Activated naive CD4-positive, alpha-beta T cell treated with anti-CD3 and anti-CD28 coated beads, Interleukin-2, amount 50 U/mL, for 24 hours (primary cell): Measurements from ENCODE around the gene TET2.
A peak's percentile ranks its signal among the peaks of the same experiment; 100 is the strongest.

ENCODE experiments used
- H3K27ac Mint-ChIP-seq: one replicate; pipeline ENCODE4 v1.8.0; 2021; ENCODE audit warnings: mild to moderate bottlenecking, mixed read lengths
- H3K27me3 Mint-ChIP-seq: one replicate; pipeline ENCODE4 v1.8.0; 2021; ENCODE audit warnings: mixed read lengths
- H3K36me3 Mint-ChIP-seq: one replicate; pipeline ENCODE4 v1.8.0; 2021; ENCODE audit warnings: mixed read lengths
- H3K4me1 Mint-ChIP-seq: one replicate; pipeline ENCODE4 v1.8.0; 2021; ENCODE audit warnings: mixed read lengths
- H3K4me3 Mint-ChIP-seq: one replicate; pipeline ENCODE4 v1.8.0; 2021; ENCODE audit warnings: mild to moderate bottlenecking, mixed read lengths
- H3K9me3 Mint-ChIP-seq: one replicate; pipeline ENCODE4 v1.8.0; 2021; ENCODE audit warnings: mixed read lengths

Gene TET2

DNA sequence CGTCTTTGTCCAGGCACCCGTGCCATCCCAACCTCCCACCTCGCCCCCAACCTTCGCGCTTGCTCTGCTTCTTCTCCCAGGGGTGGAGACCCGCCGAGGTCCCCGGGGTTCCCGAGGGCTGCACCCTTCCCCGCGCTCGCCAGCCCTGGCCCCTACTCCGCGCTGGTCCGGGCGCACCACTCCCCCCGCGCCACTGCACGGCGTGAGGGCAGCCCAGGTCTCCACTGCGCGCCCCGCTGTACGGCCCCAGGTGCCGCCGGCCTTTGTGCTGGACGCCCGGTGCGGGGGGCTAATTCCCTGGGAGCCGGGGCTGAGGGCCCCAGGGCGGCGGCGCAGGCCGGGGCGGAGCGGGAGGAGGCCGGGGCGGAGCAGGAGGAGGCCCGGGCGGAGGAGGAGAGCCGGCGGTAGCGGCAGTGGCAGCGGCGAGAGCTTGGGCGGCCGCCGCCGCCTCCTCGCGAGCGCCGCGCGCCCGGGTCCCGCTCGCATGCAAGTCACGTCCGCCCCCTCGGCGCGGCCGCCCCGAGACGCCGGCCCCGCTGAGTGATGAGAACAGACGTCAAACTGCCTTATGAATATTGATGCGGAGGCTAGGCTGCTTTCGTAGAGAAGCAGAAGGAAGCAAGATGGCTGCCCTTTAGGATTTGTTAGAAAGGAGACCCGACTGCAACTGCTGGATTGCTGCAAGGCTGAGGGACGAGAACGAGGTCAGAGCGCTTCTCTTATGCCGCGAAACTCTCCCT is at the start of gene TET2:
Gene TET2 (plus strand): TSS at position 601 of the 740 bp plus-strand sequence. CDS start 87,067 bp downstream, outside the sequence.
- Mint-ChIP-seq H3K4me3 (peak within 1 kb of the TSS; percentile 98), H3K4me1 (peaks cover 58% of the 10 kb centered on the region), H3K27me3 (no peaks in the 10 kb centered on the region)

DNA sequence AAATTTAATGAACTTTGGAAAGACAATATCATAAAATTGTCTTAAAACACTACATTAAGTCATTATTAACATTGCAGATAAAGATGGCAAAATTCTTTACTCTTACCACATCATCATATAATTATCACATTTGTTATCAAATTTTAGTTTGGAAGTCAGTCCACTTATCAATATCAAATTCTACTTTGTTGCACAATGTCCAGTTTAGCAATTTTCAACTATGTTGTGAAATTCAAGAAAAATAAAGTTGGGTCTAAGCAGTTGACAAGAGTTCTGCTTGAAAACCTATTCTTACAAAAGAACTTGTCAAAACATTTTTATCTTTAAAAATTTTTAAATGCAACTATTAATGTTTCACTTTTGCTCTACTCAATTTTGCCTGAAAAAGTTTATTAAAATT is 44.7 kb upstream of the TET2 start:
- Mint-ChIP-seq H3K4me1 (no peaks in the 10 kb centered on the region), H3K36me3 (peaks cover 1% of the 10 kb centered on the region), H3K9me3 (peaks cover 11% of the 10 kb centered on the region), H3K4me3 (no peak overlapping the region), H3K27ac (no peak overlapping the region), H3K27me3 (peaks cover 4% of the 10 kb centered on the region)

More for the DNA sequence above, at the start of gene TET2:
- Mint-ChIP-seq H3K9me3 (no peaks in the 10 kb centered on the region), H3K36me3 (peaks cover 3% of the 10 kb centered on the region), H3K27ac (peak within 1 kb of the TSS; percentile 99)

- H3K27ac Mint-ChIP-seq, result no peak overlapping the region
- H3K27me3 Mint-ChIP-seq, result peaks cover 5% of the 10 kb centered on the region
- H3K4me3 Mint-ChIP-seq, result no peak overlapping the region
- H3K9me3 Mint-ChIP-seq, result no peaks in the 10 kb centered on the region
- H3K4me1 Mint-ChIP-seq, result no peaks in the 10 kb centered on the region
- H3K36me3 Mint-ChIP-seq, result peaks cover 2% of the 10 kb centered on the region
Measured at GRCh38 chr4:105106426-105106825, 40.2 kb upstream of the TET2 start.

GRCh38 chr4:105107095-105107856 is 39.4 kb upstream of the TET2 start:
- Mint-ChIP-seq H3K4me1 (no peaks in the 10 kb centered on the region), H3K36me3 (peaks cover 3% of the 10 kb centered on the region), H3K27me3 (peaks cover 6% of the 10 kb centered on the region), H3K9me3 (no peaks in the 10 kb centered on the region), H3K27ac (no peak overlapping the region), H3K4me3 (no peak overlapping the region)

GRCh38 chr4:105108971-105109370 is 37.7 kb upstream of the TET2 start:
- Mint-ChIP-seq H3K36me3 (peaks cover 3% of the 10 kb centered on the region), H3K4me3 (no peak overlapping the region), H3K27ac (no peak overlapping the region), H3K27me3 (peaks cover 7% of the 10 kb centered on the region), H3K4me1 (no peaks in the 10 kb centered on the region), H3K9me3 (no peaks in the 10 kb centered on the region)

- H3K36me3 Mint-ChIP-seq, result peaks cover 3% of the 10 kb centered on the region
- no peaks in the 10 kb centered on the region for H3K9me3 Mint-ChIP-seq
- no peak overlapping the region for H3K27ac Mint-ChIP-seq
- H3K4me3 Mint-ChIP-seq, result no peak overlapping the region
- no peaks in the 10 kb centered on the region for H3K4me1 Mint-ChIP-seq
- peaks cover 6% of the 10 kb centered on the region for H3K27me3 Mint-ChIP-seq
Measured at GRCh38 chr4:105112274-105112673, 34.4 kb upstream of the TET2 start.

DNA sequence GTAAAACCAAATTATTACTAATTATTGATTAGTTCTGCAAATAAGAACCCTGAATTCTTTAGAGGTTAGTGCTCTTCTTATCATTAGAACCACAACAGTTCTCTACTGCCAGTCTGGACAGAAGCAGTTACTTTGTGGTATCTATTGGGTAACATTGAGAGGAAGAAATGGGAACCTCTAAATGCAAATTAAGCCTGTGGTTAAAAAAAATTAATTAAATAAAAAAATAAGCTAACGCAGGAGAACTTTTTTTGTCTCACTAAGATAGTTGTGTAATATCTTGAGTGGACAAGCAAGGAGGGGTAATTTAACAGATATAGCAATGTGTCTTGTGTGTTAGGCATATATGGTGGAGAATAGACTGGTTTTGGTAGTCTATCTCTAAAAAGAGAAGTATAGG is 32.9 kb upstream of the TET2 start:
- Mint-ChIP-seq H3K9me3 (no peaks in the 10 kb centered on the region), H3K27ac (no peak overlapping the region), H3K4me1 (no peaks in the 10 kb centered on the region), H3K36me3 (peaks cover 3% of the 10 kb centered on the region), H3K4me3 (no peak overlapping the region), H3K27me3 (peaks cover 3% of the 10 kb centered on the region)

GRCh38 chr4:105116616-105117319 is 29.9 kb upstream of the TET2 start:
- no peak overlapping the region for H3K4me3 Mint-ChIP-seq
- no peak overlapping the region for H3K27ac Mint-ChIP-seq
- no peaks in the 10 kb centered on the region for H3K9me3 Mint-ChIP-seq
- peaks cover 1% of the 10 kb centered on the region for H3K27me3 Mint-ChIP-seq
- H3K36me3 Mint-ChIP-seq, result no peaks in the 10 kb centered on the region
- H3K4me1 Mint-ChIP-seq, result no peaks in the 10 kb centered on the region

GRCh38 chr4:105119356-105119755 is 27.3 kb upstream of the TET2 start:
- H3K4me1 Mint-ChIP-seq, result no peaks in the 10 kb centered on the region
- H3K9me3 Mint-ChIP-seq, result no peaks in the 10 kb centered on the region
- H3K27me3 Mint-ChIP-seq, result no peaks in the 10 kb centered on the region
- no peaks in the 10 kb centered on the region for H3K36me3 Mint-ChIP-seq
- no peak overlapping the region for H3K4me3 Mint-ChIP-seq
- H3K27ac Mint-ChIP-seq, result no peak overlapping the region

GRCh38 chr4:105120626-105121025 is 26.1 kb upstream of the TET2 start:
- Mint-ChIP-seq H3K27ac (no peak overlapping the region), H3K36me3 (no peaks in the 10 kb centered on the region), H3K9me3 (no peaks in the 10 kb centered on the region), H3K4me1 (no peaks in the 10 kb centered on the region), H3K4me3 (no peak overlapping the region), H3K27me3 (no peaks in the 10 kb centered on the region)

- no peaks in the 10 kb centered on the region for H3K36me3 Mint-ChIP-seq
- H3K27ac Mint-ChIP-seq, result no peak overlapping the region
- no peak overlapping the region for H3K4me3 Mint-ChIP-seq
- no peaks in the 10 kb centered on the region for H3K4me1 Mint-ChIP-seq
- H3K9me3 Mint-ChIP-seq, result no peaks in the 10 kb centered on the region
- H3K27me3 Mint-ChIP-seq, result no peaks in the 10 kb centered on the region
Measured at GRCh38 chr4:105122350-105122749, 24.3 kb upstream of the TET2 start.

DNA sequence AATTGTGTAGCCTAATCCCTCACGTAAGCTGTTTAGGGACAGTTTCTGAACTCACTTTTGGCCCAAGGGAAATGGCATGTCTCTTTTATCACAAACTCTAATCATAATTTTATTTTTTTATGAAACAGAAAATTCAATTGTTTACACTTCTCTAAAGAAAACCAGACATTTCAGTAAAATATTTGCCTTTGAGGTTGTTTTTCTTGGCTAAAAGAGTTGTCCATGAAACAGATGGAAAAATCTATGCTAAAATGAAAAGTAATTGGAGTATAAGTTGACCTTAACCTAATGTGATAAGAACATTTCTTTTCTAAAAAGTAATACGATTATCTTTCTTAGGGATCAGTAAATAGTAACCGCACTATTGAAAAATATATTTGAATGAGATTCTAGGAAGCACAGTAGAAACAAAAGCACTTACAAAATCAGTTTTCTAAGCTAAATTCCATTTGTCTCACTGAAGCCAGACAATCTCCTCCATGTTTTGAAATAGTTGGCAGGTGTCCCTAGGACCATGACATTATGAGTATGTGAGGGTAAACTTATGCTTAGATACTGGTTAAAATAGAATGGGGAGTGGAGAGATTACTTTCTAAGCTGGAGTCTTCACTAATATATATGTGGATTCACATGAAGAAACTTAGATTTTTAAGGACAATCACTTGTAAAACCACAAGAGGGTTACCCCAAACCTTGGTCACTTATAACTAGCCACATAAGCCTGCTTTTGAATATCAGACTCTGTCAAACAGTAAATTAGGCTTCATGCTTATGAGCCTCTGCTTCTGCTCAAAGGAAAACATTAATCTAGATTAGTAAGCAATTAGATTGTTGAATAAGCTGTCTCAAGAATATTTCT is 20.1 kb upstream of the TET2 start:
- Mint-ChIP-seq H3K4me1 (no peaks in the 10 kb centered on the region), H3K27me3 (no peaks in the 10 kb centered on the region), H3K36me3 (no peaks in the 10 kb centered on the region), H3K4me3 (no peak overlapping the region), H3K27ac (no peak overlapping the region), H3K9me3 (no peaks in the 10 kb centered on the region)

DNA sequence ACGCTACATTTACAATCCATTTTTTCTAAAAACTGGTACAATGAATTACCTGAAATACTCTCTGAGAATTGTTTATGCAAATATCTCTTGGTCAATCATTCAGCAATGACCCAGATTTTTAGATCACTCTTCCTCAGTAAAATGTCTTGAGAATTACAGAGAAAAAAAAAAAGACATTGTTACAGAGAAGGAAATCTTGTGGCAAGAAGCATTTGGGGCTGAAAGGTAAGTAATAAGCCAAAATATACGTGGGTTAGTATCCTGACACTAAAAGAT is 19.6 kb upstream of the TET2 start:
- Mint-ChIP-seq H3K9me3 (no peaks in the 10 kb centered on the region), H3K36me3 (no peaks in the 10 kb centered on the region), H3K4me1 (no peaks in the 10 kb centered on the region), H3K4me3 (no peak overlapping the region), H3K27ac (no peak overlapping the region), H3K27me3 (no peaks in the 10 kb centered on the region)

DNA sequence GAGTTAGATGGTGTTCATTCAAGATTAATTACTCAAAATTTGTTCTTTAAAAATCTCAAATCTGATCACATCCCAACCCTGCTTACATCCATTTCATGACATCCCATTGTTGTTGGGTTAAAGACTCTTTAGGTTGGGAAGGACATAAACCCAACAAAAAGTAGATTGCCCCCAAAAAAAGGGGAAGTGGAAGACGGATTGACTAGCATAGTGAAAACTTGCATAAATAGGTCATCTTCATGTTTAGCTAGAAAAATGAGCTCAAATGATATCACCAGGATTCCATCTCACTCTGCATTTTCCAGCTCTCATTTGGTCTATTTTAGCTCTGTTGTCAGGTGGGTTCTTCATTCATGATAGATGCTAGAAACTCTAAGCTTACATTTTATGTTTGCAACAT is 18.5 kb upstream of the TET2 start:
- Mint-ChIP-seq H3K9me3 (no peaks in the 10 kb centered on the region), H3K4me3 (no peak overlapping the region), H3K27ac (no peak overlapping the region), H3K36me3 (no peaks in the 10 kb centered on the region), H3K4me1 (no peaks in the 10 kb centered on the region), H3K27me3 (no peaks in the 10 kb centered on the region)

- Mint-ChIP-seq H3K4me3 (no peak overlapping the region), H3K27ac (no peak overlapping the region), H3K4me1 (no peaks in the 10 kb centered on the region)
Measured at GRCh38 chr4:105129286-105130040, 17.2 kb upstream of the TET2 start.

More at GRCh38 chr4:105129286-105130040, 17.2 kb upstream of the TET2 start:
- H3K27me3 Mint-ChIP-seq, result no peaks in the 10 kb centered on the region
- no peaks in the 10 kb centered on the region for H3K9me3 Mint-ChIP-seq
- no peaks in the 10 kb centered on the region for H3K36me3 Mint-ChIP-seq
